ENCODE results near the gene C6orf47. TPM values are rescaled to one million over a fixed set of nuclear protein-coding genes. Genes with fewer than 3 reads are reported as not detected.

C6orf47 gene
- total and polyA plus RNA-seq, 2 donors (not counting 3 experiments of a cell fraction or from before 2014, with no cell fraction given) = 5.8 to 12.8 TPM

DNA sequence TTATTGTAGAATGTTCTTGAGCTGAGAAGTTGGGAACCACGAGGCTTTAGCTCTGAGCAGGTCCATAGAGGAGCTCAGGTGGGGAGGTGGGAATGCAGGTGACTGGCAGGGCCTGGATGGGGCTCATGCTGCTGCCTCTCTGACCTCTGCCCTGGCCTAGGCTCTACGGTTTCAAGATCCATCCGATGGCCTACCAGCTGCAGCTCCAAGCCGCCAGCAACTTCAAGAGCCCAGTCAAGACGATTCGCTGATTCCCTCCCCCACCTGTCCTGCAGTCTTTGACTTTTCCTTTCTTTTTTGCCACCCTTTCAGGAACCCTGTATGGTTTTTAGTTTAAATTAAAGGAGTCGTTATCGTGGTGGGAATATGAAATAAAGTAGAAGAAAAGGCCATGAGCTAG, 9.1 kb upstream of the C6orf47 start, which contains the start of gene LY6G5B:
Gene LY6G5B, plus strand, starts transcription at position 301 of the 400 bp plus-strand sequence. CDS start 975 bp downstream, outside the sequence.
- no peaks in the 10 kb centered on the region for H3K9me1 ChIP-seq (replicated peaks; ENCODE audit: control insufficient read depth, extremely low read depth, insufficient read depth, low read length)
- no peak for DNase-seq (ENCODE audit: low read depth, low spot score)
- H3K4me3 ChIP-seq (replicated peaks in 1 of 3; ENCODE audit: insufficient read depth in 1 of 3, low read depth in 1 of 3, low read length in 3 of 3) = no peak within 1 kb of the TSS
- no peak for FAIRE-seq
- POLR2A ChIA-PET = no interaction called here
- dilution Hi-C loops (cut with MboI; ENCODE audit: extremely low pct_ligation_motif_present, low sequenced_read_pairs) (no loop called here), intact Hi-C loops (cut with micrococcal nuclease) (loop anchor here (5.0 to 10.0 kb wide), 2 partner anchors 163 to 525 kb away; partner anchors contain the start of genes GPSM3 and PBX2)
- H3K36me3 ChIP-seq (ENCODE audit: control insufficient read depth in 2 of 2, extremely low read depth in 1 of 2, insufficient read depth in 2 of 2, low read length in 2 of 2) = peaks cover 29 to 47% of the 10 kb centered on the region in 2 experiments
- CTCF ChIA-PET = interaction anchor here (0.6 to 1.9 kb wide), 2 partner anchors 67 to 160 kb away, joined by 3 to 8 read pairs; no protein-coding TSS in a partner anchor
- no peaks in the 10 kb centered on the region for H4K20me1 ChIP-seq (replicated peaks; ENCODE audit: control insufficient read depth, extremely low read depth, insufficient read depth, low read length)
- no peaks in the 10 kb centered on the region for H3K9me3 ChIP-seq (replicated peaks; ENCODE audit: control insufficient read depth, insufficient read depth, low read length)
- H3K4me1 ChIP-seq (ENCODE audit: control insufficient read depth, extremely low read depth, insufficient read depth, low read length) = peaks cover 9% of the 10 kb centered on the region
- TF ChIP-seq EZH2 (IDR thresholded peaks at IDR 0.05; ENCODE audit: borderline replicate concordance, low read depth, low read length, severe bottlenecking) = no peak
- TF ChIP-seq, protein P1, sequence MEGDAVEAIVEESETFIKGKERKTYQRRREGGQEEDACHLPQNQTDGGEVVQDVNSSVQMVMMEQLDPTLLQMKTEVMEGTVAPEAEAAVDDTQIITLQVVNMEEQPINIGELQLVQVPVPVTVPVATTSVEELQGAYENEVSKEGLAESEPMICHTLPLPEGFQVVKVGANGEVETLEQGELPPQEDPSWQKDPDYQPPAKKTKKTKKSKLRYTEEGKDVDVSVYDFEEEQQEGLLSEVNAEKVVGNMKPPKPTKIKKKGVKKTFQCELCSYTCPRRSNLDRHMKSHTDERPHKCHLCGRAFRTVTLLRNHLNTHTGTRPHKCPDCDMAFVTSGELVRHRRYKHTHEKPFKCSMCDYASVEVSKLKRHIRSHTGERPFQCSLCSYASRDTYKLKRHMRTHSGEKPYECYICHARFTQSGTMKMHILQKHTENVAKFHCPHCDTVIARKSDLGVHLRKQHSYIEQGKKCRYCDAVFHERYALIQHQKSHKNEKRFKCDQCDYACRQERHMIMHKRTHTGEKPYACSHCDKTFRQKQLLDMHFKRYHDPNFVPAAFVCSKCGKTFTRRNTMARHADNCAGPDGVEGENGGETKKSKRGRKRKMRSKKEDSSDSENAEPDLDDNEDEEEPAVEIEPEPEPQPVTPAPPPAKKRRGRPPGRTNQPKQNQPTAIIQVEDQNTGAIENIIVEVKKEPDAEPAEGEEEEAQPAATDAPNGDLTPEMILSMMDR (IDR thresholded peaks at IDR 0.05; ENCODE audit: extremely low read depth in 1 of 2, insufficient read depth in 1 of 2, low read depth in 1 of 2, low read length in 2 of 2) = no peak
- no peak for TF ChIP-seq POLR2A (IDR thresholded peaks at IDR 0.05; ENCODE audit: low read depth, low read length)
- TF ChIP-seq, protein P2, sequence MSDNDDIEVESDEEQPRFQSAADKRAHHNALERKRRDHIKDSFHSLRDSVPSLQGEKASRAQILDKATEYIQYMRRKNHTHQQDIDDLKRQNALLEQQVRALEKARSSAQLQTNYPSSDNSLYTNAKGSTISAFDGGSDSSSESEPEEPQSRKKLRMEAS (IDR thresholded peaks at IDR 0.05; ENCODE audit: insufficient read depth, insufficient read length) = no peak
- no peak for TF ChIP-seq GATA2 (IDR thresholded peaks at IDR 0.05; ENCODE audit: insufficient read depth, insufficient read length, low read depth, low read length)
- no peak for TF ChIP-seq JUN (IDR thresholded peaks at IDR 0.05; ENCODE audit: borderline replicate concordance, insufficient read depth, insufficient read length, low read depth)
- H3K27me3 ChIP-seq (ENCODE audit: control insufficient read depth in 2 of 2, insufficient read depth in 2 of 2, low read length in 2 of 2) = no peaks in the 10 kb centered on the region
- H3K9ac ChIP-seq (replicated peaks; ENCODE audit: extremely low read depth, insufficient read depth, low read length) = no peak within 1 kb of the TSS
- no peak within 1 kb of the TSS for H3K27ac ChIP-seq (ENCODE audit: insufficient read depth, low read depth, low read length)
- H3K79me2 ChIP-seq (ENCODE audit: control insufficient read depth, insufficient read depth, low read length) = peaks cover 26% of the 10 kb centered on the region
- no TSS peak for BruUV-seq (replicated peaks)
- no peak within 1 kb of the TSS for H2AFZ ChIP-seq (ENCODE audit: low read depth, low read length)
- no peak within 1 kb of the TSS for H3K4me2 ChIP-seq (ENCODE audit: insufficient read depth, low read length)

Data from endothelial cell of umbilical vein (primary cell).